DND-41 (cell line): ENCODE results near the gene ESM1.

Experiments used
- ATAC-seq: fragments of 200-7000 bp; cut with Tn5 transposase; 3 replicates; pipeline ENCODE4 v1.9.1; 2021; ENCODE audit warnings: low read depth; ENCODE audit not compliant: insufficient read depth
- DNase-seq: peaks from one replicate; pipeline ENCODE4 v3.0.0-alpha.2; 2020
- H2AFZ ChIP-seq: 2 replicates; pipeline ENCODE4 v1.6.0; 2012; ENCODE audit warnings: low read depth, low read length
- H3K27ac ChIP-seq: 2 replicates; pipeline ENCODE4 v1.5.1; 2012; ENCODE audit warnings: low read length, inconsistent platforms
- H3K27me3 ChIP-seq: fragments of 200-600 bp; sonication (generic); 2 replicates; pipeline ENCODE4 v1.6.0; 2012; ENCODE audit warnings: low read length, mild to moderate bottlenecking, inconsistent platforms; ENCODE audit not compliant: insufficient read depth, poor library complexity
- H3K36me3 ChIP-seq: 2 replicates; pipeline ENCODE4 v1.5.1; 2012; ENCODE audit warnings: low read length, inconsistent platforms; ENCODE audit not compliant: insufficient read depth
- H3K4me1 ChIP-seq: 2 replicates; pipeline ENCODE4 v1.5.1; 2012; ENCODE audit warnings: mild to moderate bottlenecking, low read length; ENCODE audit not compliant: insufficient read depth
- H3K4me2 ChIP-seq: 2 replicates; pipeline ENCODE4 v1.6.0; 2012; ENCODE audit warnings: mild to moderate bottlenecking, moderate library complexity, low read length, inconsistent platforms; ENCODE audit not compliant: insufficient read depth
- H3K4me3 ChIP-seq, 2 experiments: fragments of 200-600 bp in 1 of 2; shearing (Covaris generic) in 1 of 2; 2 replicates each; pipeline ENCODE4 v1.5.1; 2012 to 2016; ENCODE audit warnings: inconsistent platforms in 2 of 2, low read length in 2 of 2, mild to moderate bottlenecking in 2 of 2, low read depth in 1 of 2, moderate library complexity in 1 of 2
- H3K79me2 ChIP-seq: 2 replicates; pipeline ENCODE4 v1.6.0; 2012; ENCODE audit warnings: low read length, inconsistent platforms; ENCODE audit not compliant: insufficient read depth
- H3K9ac ChIP-seq: 2 replicates; pipeline ENCODE4 v1.6.0; 2012; ENCODE audit warnings: low read depth, mild to moderate bottlenecking, inconsistent platforms, low read length, moderate library complexity
- H3K9me3 ChIP-seq: 2 replicates; pipeline ENCODE4 v1.5.1; 2012; ENCODE audit warnings: low read length, moderate library complexity, mild to moderate bottlenecking, inconsistent platforms; ENCODE audit not compliant: insufficient read depth, severe bottlenecking
- H4K20me1 ChIP-seq: 2 replicates; pipeline ENCODE4 v1.6.0; 2012; ENCODE audit warnings: low read length; ENCODE audit not compliant: insufficient read depth
- EZH2 ChIP-seq: IDR thresholded peaks from 3 replicates; pipeline ENCODE4 v1.6.1; 2012; ENCODE audit warnings: borderline replicate concordance, low read depth, mild to moderate bottlenecking, moderate library complexity, low read length, inconsistent platforms; ENCODE audit not compliant: severe bottlenecking
- TF ChIP-seq, protein P1 (sequence below): IDR thresholded peaks from 2 replicates; pipeline ENCODE4 v1.5.1; 2012; ENCODE audit warnings: borderline replicate concordance, low read length, moderate library complexity, mild to moderate bottlenecking; ENCODE audit not compliant: poor library complexity, severe bottlenecking; ENCODE audit errors: extremely low read depth

Gene ESM1

GRCh38 chr5:54956922-54957321 is 28.5 kb downstream of the ESM1 start:
- Histone ChIP-seq H4K20me1 (no peaks in the 10 kb centered on the region), H2AFZ (no peak overlapping the region), H3K36me3 (no peaks in the 10 kb centered on the region), H3K9me3 (no peaks in the 10 kb centered on the region), H3K79me2 (no peaks in the 10 kb centered on the region), H3K4me2 (no peak overlapping the region), H3K4me1 (no peaks in the 10 kb centered on the region), H3K27ac (no peak overlapping the region), H3K4me3 (no peak overlapping the region), H3K27me3 (no peaks in the 10 kb centered on the region), H3K9ac (no peak overlapping the region)
- ATAC-seq (no peak), DNase-seq (no peak)
- no peak for TF ChIP-seq EZH2
- TF ChIP-seq, protein P1, sequence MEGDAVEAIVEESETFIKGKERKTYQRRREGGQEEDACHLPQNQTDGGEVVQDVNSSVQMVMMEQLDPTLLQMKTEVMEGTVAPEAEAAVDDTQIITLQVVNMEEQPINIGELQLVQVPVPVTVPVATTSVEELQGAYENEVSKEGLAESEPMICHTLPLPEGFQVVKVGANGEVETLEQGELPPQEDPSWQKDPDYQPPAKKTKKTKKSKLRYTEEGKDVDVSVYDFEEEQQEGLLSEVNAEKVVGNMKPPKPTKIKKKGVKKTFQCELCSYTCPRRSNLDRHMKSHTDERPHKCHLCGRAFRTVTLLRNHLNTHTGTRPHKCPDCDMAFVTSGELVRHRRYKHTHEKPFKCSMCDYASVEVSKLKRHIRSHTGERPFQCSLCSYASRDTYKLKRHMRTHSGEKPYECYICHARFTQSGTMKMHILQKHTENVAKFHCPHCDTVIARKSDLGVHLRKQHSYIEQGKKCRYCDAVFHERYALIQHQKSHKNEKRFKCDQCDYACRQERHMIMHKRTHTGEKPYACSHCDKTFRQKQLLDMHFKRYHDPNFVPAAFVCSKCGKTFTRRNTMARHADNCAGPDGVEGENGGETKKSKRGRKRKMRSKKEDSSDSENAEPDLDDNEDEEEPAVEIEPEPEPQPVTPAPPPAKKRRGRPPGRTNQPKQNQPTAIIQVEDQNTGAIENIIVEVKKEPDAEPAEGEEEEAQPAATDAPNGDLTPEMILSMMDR = no peak

DNA sequence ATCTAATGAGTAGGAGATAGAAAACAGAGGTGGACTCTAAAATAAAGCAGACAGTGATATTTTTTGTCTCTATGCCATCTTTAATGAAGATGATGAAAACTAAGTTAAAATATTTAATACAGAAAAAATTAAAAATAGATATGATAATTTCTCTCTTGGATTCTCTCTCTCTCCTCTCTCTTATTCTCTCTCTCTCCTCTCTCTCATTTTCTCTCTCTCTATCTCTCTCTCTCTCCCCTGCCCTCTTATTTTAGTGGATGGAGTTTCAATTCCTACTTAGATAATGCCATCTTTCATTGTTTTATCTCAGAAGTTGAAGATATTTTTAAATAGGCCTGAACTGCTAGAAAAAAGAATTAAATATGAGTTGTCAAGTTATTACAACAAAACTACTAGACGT is 38.2 kb downstream of the ESM1 start:
- H4K20me1 ChIP-seq = no peaks in the 10 kb centered on the region
- H2AFZ ChIP-seq = no peak overlapping the region
- H3K27me3 ChIP-seq = no peaks in the 10 kb centered on the region
- H3K4me1 ChIP-seq = no peaks in the 10 kb centered on the region
- TF ChIP-seq, protein P1 = no peak
- no peak for TF ChIP-seq EZH2
- no peak overlapping the region for H3K4me3 ChIP-seq
- H3K79me2 ChIP-seq = no peaks in the 10 kb centered on the region
- H3K27ac ChIP-seq = no peak overlapping the region
- no peak overlapping the region for H3K4me2 ChIP-seq
- no peak overlapping the region for H3K9ac ChIP-seq
- H3K9me3 ChIP-seq = no peaks in the 10 kb centered on the region
- ATAC-seq = no peak
- H3K36me3 ChIP-seq = no peaks in the 10 kb centered on the region
- DNase-seq = no peak

DNA sequence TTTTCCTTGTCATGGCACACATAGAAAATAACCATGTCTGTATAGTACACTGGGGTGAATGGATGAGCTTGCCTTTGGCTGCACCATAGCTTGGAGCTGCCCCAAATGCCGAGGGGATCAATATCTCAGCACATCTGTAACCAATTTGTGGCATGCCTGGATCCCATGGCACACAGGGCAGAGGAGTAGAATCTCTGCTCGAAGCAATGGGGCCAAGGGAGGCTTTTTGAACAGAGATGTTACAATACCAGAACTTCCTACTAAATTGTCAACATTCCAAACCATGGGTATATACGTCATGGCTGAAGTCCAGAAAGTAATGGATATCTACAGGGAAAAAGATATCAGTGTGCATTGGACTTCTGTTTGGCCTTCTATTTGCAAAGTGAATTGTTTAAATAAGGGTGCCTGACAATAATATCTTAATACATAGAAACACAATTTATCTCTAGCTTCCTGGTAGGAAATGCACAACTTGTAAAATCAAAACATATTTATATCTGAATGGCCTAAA is 39.0 kb downstream of the ESM1 start:
- Histone ChIP-seq H3K4me3 (no peak overlapping the region), H2AFZ (no peak overlapping the region), H3K4me1 (no peaks in the 10 kb centered on the region), H3K79me2 (no peaks in the 10 kb centered on the region), H3K9me3 (no peaks in the 10 kb centered on the region), H3K9ac (no peak overlapping the region), H4K20me1 (no peaks in the 10 kb centered on the region), H3K27ac (no peak overlapping the region), H3K4me2 (no peak overlapping the region), H3K27me3 (no peaks in the 10 kb centered on the region), H3K36me3 (no peaks in the 10 kb centered on the region)
- DNase-seq = no peak
- TF ChIP-seq, protein P1 = no peak
- no peak for TF ChIP-seq EZH2
- no peak for ATAC-seq

- ATAC-seq = peak; percentile 71
- Histone ChIP-seq H3K4me1 (no peaks in the 10 kb centered on the region), H3K27ac (no peak overlapping the region)
These were observed 41.0 kb downstream of the ESM1 start for GRCh38 chr5:54944364-54944763.

More at GRCh38 chr5:54944364-54944763, 41.0 kb downstream of the ESM1 start:
- Histone ChIP-seq H3K4me2 (no peak overlapping the region), H3K79me2 (no peaks in the 10 kb centered on the region), H3K9me3 (no peaks in the 10 kb centered on the region), H3K36me3 (no peaks in the 10 kb centered on the region), H3K27me3 (no peaks in the 10 kb centered on the region), H4K20me1 (no peaks in the 10 kb centered on the region), H3K4me3 (no peak overlapping the region), H2AFZ (no peak overlapping the region), H3K9ac (no peak overlapping the region)
- no peak for TF ChIP-seq EZH2
- TF ChIP-seq, protein P1 = peak; percentile 77
- DNase-seq = peak; percentile 35
